HepG2 (cell line): Measurements from ENCODE around the gene STARD13. TPM values are rescaled to one million over a fixed set of nuclear protein-coding genes. Genes with fewer than 3 reads are reported as not detected.

ENCODE experiments used
- ARNTL ChIP-seq: sonication (generic); formaldehyde crosslinking; IDR thresholded peaks from 2 replicates; pipeline ENCODE4 v1.4.0; 2020; ENCODE audit warnings: mild to moderate bottlenecking, missing genetic modification reagents
- ATF4 ChIP-seq, 2 experiments: fragments of 450-650 bp in 1 of 2; sonication (generic) in 1 of 2; formaldehyde crosslinking; IDR thresholded peaks; 2 replicates each; pipeline versions ENCODE4 v1.5.0 to v1.8.0; 2020 to 2022; ENCODE audit warnings: mild to moderate bottlenecking in 1 of 2, missing genetic modification reagents in 1 of 2
- BHLHE40 ChIP-seq: IDR thresholded peaks from 2 replicates; pipeline ENCODE4 v1.6.1; 2011; ENCODE audit warnings: low read length, improper control_type of control experiment
- CC2D1A ChIP-seq: sonication (generic); formaldehyde crosslinking; IDR thresholded peaks from 2 replicates; pipeline ENCODE4 v1.8.1; 2023; ENCODE audit warnings: mild to moderate bottlenecking, missing genetic modification reagents
- ELF3 ChIP-seq: IDR thresholded peaks from 2 replicates; pipeline ENCODE4 v1.6.1; 2016; ENCODE audit warnings: missing genetic modification reagents, missing compliant biosample characterization
- ETV6 ChIP-seq: sonication (generic); formaldehyde crosslinking; conservative IDR thresholded peaks from 2 replicates; pipeline ENCODE4 v1.4.0; 2020; ENCODE audit warnings: missing genetic modification reagents
- HES4 ChIP-seq: sonication (generic); formaldehyde crosslinking; IDR thresholded peaks from 2 replicates; pipeline ENCODE4 v1.9.0; 2021; ENCODE audit warnings: mild to moderate bottlenecking, missing genetic modification reagents, borderline replicate concordance
- HOXA3 ChIP-seq: sonication (generic); formaldehyde crosslinking; IDR thresholded peaks from 2 replicates; pipeline ENCODE4 v1.5.0; 2020; ENCODE audit warnings: missing genetic modification reagents
- MAFK ChIP-seq, 2 experiments: IDR thresholded peaks in 1 of 2; conservative IDR thresholded peaks in 1 of 2; 2 replicates each; pipeline ENCODE4 v1.6.1; 2011; ENCODE audit warnings: improper control_type of control experiment in 2 of 2, low read length in 2 of 2
- PITX1 ChIP-seq: sonication (generic); formaldehyde crosslinking; IDR thresholded peaks from 2 replicates; pipeline ENCODE4 v1.5.1; 2020; ENCODE audit warnings: mild to moderate bottlenecking, missing genetic modification reagents
- PLRG1 ChIP-seq: fragments of 450-650 bp; conservative IDR thresholded peaks from 2 replicates; pipeline ENCODE4 v1.6.1; 2016
- REST ChIP-seq, 2 experiments: IDR thresholded peaks; 2 replicates each; pipeline ENCODE4 v1.6.1; 2011 to 2012; ENCODE audit warnings: low read length in 2 of 2, borderline replicate concordance in 1 of 2, low read depth in 1 of 2, mild to moderate bottlenecking in 1 of 2, moderate library complexity in 1 of 2
- RXRB ChIP-seq: IDR thresholded peaks from 2 replicates; pipeline ENCODE4 v1.6.1; 2016; ENCODE audit warnings: borderline replicate concordance, missing genetic modification reagents, missing compliant biosample characterization
- ZBTB39 ChIP-seq: sonication (generic); formaldehyde crosslinking; IDR thresholded peaks from 2 replicates; pipeline ENCODE4 v1.5.0; 2020; ENCODE audit warnings: missing genetic modification reagents
- ZMYM3 ChIP-seq: sonication (generic); formaldehyde crosslinking; IDR thresholded peaks from 2 replicates; pipeline ENCODE4 v1.5.1; 2020; ENCODE audit warnings: mild to moderate bottlenecking, missing genetic modification reagents
- ZNF256 ChIP-seq: sonication (generic); formaldehyde crosslinking; conservative IDR thresholded peaks from 2 replicates; pipeline ENCODE4 v1.4.0; 2020; ENCODE audit warnings: missing genetic modification reagents
- ZNF674 ChIP-seq: sonication (generic); formaldehyde crosslinking; IDR thresholded peaks from 2 replicates; pipeline ENCODE4 v1.5.0; 2020; ENCODE audit warnings: low read depth, mild to moderate bottlenecking, missing genetic modification reagents
- ZSCAN20 ChIP-seq: sonication (generic); formaldehyde crosslinking; IDR thresholded peaks from 2 replicates; pipeline ENCODE4 v1.4.0; 2020; ENCODE audit warnings: missing genetic modification reagents, mild to moderate bottlenecking, borderline replicate concordance
- polyA plus RNA-seq, 8 experiments: library from polyadenylated mRNA; depleted of rRNA in 3 of 8; stranded (reverse) in 7 of 8; unstranded in 1 of 8; fragments of >200 nt; fragmentation: Illumina TruSeq in 4 of 8; extraction: Trizol in 4 of 8; gene quantifications; 2 replicates each; pipeline versions ENCODE4 v1.2.1 to v1.2.3, GENCODE V29; 2011 to 2016; ENCODE audit warnings: low read depth in 4 of 8, missing spikeins in 1 of 8, mixed read lengths in 1 of 8; ENCODE audit not compliant: insufficient read depth in 1 of 8
- total RNA-seq, 5 experiments: library from RNA; depleted of rRNA; stranded (reverse); fragments of >200 nt; fragmentation: Illumina TruSeq; extraction: Trizol; gene quantifications; 2 replicates each; pipeline ENCODE4 v1.2.3, GENCODE V29; 2016; ENCODE audit warnings: low read depth in 1 of 5
- TF ChIP-seq, protein P1 (sequence below): IDR thresholded peaks from 2 replicates; pipeline ENCODE4 v1.6.1; 2016; ENCODE audit warnings: control low read depth

The STARD13 gene
- total and polyA plus RNA-seq, 2 of the 13 experiments (the other 11 are each of a cell fraction or from before 2014, with no cell fraction given): 12.8 to 14.3 TPM

DNA sequence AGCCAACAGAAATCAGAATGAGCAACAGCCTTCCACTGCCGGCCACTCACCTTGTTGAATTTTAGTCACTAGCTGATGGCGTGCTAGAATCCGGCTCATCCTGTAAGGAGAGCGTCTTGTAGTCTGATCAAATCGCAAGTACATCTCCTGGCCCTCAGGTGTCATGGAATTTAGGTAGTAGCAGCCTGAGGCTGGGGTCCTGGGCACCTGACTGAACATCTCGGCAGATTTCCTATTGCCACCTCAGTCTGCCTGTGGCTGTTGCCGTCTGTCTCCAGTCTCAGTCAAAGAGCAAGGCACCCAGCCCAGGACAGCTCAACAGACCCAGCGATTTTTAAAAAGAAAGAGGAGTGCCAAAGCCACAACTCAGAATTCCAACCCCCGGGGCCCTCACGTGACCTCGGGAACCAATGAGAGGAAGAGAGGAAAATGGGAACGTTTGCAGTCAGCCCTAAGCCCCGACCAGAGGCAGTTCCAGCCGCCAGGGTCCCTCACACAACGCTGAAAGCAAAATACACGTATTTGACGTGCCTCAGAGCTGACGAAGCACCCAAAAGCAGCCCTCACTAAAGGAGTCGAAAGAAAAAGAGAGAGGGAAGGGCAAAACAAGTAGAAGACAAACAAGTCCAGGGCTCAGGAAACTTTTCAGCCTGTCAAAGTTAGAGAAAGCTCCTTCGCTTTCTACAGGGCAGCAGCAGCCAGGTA lies at the start of gene STARD13 (continued):
- no peak for TF ChIP-seq ATF4 (CRISPR knock-in tag; IDR thresholded peaks at IDR 0.05)
- TF ChIP-seq ZMYM3 (CRISPR knock-in tag): peak; percentile 19; the same call in 1 of the 2 replicates
- no peak for TF ChIP-seq HES4 (CRISPR knock-in tag)
- TF ChIP-seq CC2D1A (CRISPR knock-in tag): no peak
- TF ChIP-seq MAFK (conservative IDR thresholded peaks at IDR 0.05 in 1 of 2, IDR thresholded peaks at IDR 0.05 in 1 of 2; ENCODE audit: low read length in 2 of 2): no peak
- peak; percentile 85 for TF ChIP-seq BHLHE40
- no peak for TF ChIP-seq ETV6 (CRISPR knock-in tag)
- TF ChIP-seq HOXA3 (CRISPR knock-in tag): peak; percentile 54; the same call in 1 of the 2 replicates
- TF ChIP-seq ZNF256: 0 out of 2 replicates have a peak, but pooled peaks have one; percentile 59
- TF ChIP-seq, protein P1, sequence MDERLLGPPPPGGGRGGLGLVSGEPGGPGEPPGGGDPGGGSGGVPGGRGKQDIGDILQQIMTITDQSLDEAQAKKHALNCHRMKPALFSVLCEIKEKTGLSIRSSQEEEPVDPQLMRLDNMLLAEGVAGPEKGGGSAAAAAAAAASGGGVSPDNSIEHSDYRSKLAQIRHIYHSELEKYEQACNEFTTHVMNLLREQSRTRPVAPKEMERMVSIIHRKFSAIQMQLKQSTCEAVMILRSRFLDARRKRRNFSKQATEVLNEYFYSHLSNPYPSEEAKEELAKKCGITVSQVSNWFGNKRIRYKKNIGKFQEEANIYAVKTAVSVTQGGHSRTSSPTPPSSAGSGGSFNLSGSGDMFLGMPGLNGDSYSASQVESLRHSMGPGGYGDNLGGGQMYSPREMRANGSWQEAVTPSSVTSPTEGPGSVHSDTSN (CRISPR knock-in tag): no peak
- TF ChIP-seq ARNTL (CRISPR knock-in tag): no peak; the same call in 1 of the 2 replicates
- TF ChIP-seq PLRG1: no peak
- TF ChIP-seq RXRB (CRISPR knock-in tag): no peak
- 0 out of 2 replicates have a peak, but pooled peaks have one; percentile 57 for TF ChIP-seq ZSCAN20 (CRISPR knock-in tag)
- TF ChIP-seq ZBTB39: no peak
- peak in 1 of 2 experiments; percentile 21; a peak in 1 of 4 replicates for TF ChIP-seq REST (IDR thresholded peaks at IDR 0.05; ENCODE audit: borderline replicate concordance in 1 of 2, low read depth in 1 of 2, low read length in 2 of 2)
- TF ChIP-seq ELF3 (CRISPR knock-in tag): no peak
- no peak for TF ChIP-seq ZNF674 (CRISPR knock-in tag)
- TF ChIP-seq PITX1 (CRISPR knock-in tag): no peak
